Endodermal cell (in vitro differentiated cells): ENCODE data around the gene FDX2. TPM values are rescaled to one million over a fixed set of nuclear protein-coding genes. Genes with fewer than 3 reads are reported as not detected.

ENCODE experiments used
- DNase-seq: peaks from one replicate; pipeline ENCODE4 v3.0.0-alpha.2; 2017
- H3K27ac ChIP-seq: 2 replicates; pipeline ENCODE4 v1.5.1; 2013; ENCODE audit warnings: mild to moderate bottlenecking, low read depth, low read length, moderate library complexity
- H3K27me3 ChIP-seq: 2 replicates; pipeline ENCODE4 v1.6.1; 2013; ENCODE audit warnings: mild to moderate bottlenecking, low read length, moderate library complexity; ENCODE audit not compliant: insufficient read depth, control insufficient read depth, poor library complexity, severe bottlenecking
- H3K36me3 ChIP-seq: 2 replicates; pipeline ENCODE4 v1.7.0; 2013; ENCODE audit warnings: mild to moderate bottlenecking, low read length, moderate library complexity; ENCODE audit not compliant: control insufficient read depth, insufficient read depth
- H3K4me1 ChIP-seq: one replicate; pipeline ENCODE4 v1.7.0; 2013; ENCODE audit warnings: low read length; ENCODE audit not compliant: control insufficient read depth, insufficient read depth
- H3K4me3 ChIP-seq: 2 replicates; pipeline ENCODE4 v1.5.1; 2013; ENCODE audit warnings: mild to moderate bottlenecking, low read length, moderate library complexity
- H3K9ac ChIP-seq: 2 replicates; pipeline ENCODE4 v1.6.1; 2013; ENCODE audit warnings: mild to moderate bottlenecking, low read length, moderate library complexity; ENCODE audit not compliant: poor library complexity, severe bottlenecking; ENCODE audit errors: extremely low read depth
- H3K9me3 ChIP-seq: 2 replicates; pipeline ENCODE4 v1.6.1; 2013; ENCODE audit warnings: mild to moderate bottlenecking, low read length, moderate library complexity; ENCODE audit not compliant: control insufficient read depth
- H3K27ac Mint-ChIP-seq: 2 replicates; pipeline ENCODE4 v1.8.0; 2020; ENCODE audit warnings: mixed read lengths
- H3K27me3 Mint-ChIP-seq: 2 replicates; pipeline ENCODE4 v1.8.0; 2021; ENCODE audit warnings: mild to moderate bottlenecking, mixed read lengths; ENCODE audit not compliant: insufficient read depth
- H3K36me3 Mint-ChIP-seq: 2 replicates; pipeline ENCODE4 v1.8.0; 2020; ENCODE audit warnings: low read depth, mixed read lengths
- H3K4me1 Mint-ChIP-seq: 2 replicates; pipeline ENCODE4 v1.8.0; 2020; ENCODE audit warnings: mixed read lengths
- H3K4me3 Mint-ChIP-seq: 2 replicates; pipeline ENCODE4 v1.8.0; 2020; ENCODE audit warnings: mild to moderate bottlenecking, moderate library complexity, mixed read lengths
- H3K9me3 Mint-ChIP-seq: 2 replicates; pipeline ENCODE4 v1.8.0; 2020; ENCODE audit warnings: mild to moderate bottlenecking, mixed read lengths
- WGBS, 2 experiments: methylation state at CpG; one replicate each; pipeline versions ENCODE4 v1.1.5 to v1.1.7; 2013; ENCODE audit warnings: missing lambda C conversion rate in 2 of 2, mixed read lengths in 1 of 2; ENCODE audit not compliant: insufficient coverage in 1 of 2, insufficient read length in 1 of 2; 5-methylcytosine and 5-hydroxymethylcytosine counted together
- total RNA-seq, 2 donors: library from RNA; stranded (reverse); fragmentation: NEBNext Ultra II Directional in 1 of 2; extraction: Animal tissue kit (Norgen Biotek cat#: 25700) in 1 of 2; gene quantifications; 2 replicates in 1 of 2; 3 replicates in 1 of 2; pipeline ENCODE4 v1.2.1, GENCODE V29; 2021
- TF ChIP-seq, protein P1 (sequence below): fragments of 200-600 bp; sonication (generic); conservative IDR thresholded peaks from 2 replicates; pipeline ENCODE4 v1.5.0; 2021; ENCODE audit warnings: antibody characterized with exemption, mild to moderate bottlenecking

FDX2 gene
- total RNA-seq, 2 donors from 2014 or later: 23.2 to 25.9 TPM

DNA sequence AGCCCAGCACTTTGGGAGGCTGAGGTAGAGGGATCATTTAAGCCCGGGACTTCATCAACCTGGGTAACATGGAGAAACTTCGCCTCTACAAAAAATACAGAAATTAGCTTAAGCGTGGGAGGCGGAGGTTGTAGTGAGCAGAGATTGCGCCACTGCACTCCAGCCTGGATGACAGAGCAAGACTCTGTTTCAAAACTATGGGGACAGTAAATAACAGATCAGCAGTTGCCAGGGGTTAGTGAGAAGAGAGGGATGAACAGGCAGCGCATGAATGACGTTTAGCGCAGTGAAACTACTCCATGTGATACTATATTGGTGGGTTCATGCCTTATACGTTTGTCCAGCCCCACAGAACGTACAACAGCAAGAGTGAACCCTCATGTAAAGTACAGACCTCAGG lies 30.7 kb upstream of the FDX2 start:
- Histone ChIP-seq H3K9me3 (no peaks in the 10 kb centered on the region), H3K36me3 (peaks cover 10% of the 10 kb centered on the region), H3K27me3 (no peaks in the 10 kb centered on the region), H3K27ac (no peak overlapping the region), H3K9ac (no peak overlapping the region), H3K4me3 (no peak overlapping the region), H3K4me1 (no peaks in the 10 kb centered on the region)
- Mint-ChIP-seq H3K4me1 (no peaks in the 10 kb centered on the region), H3K9me3 (no peaks in the 10 kb centered on the region), H3K27ac (no peak overlapping the region), H3K27me3 (no peaks in the 10 kb centered on the region), H3K36me3 (peaks cover 11% of the 10 kb centered on the region), H3K4me3 (no peak overlapping the region)
- 91 to 92% methylated on average over 9 to 10 of the region's 10 CpGs for WGBS, 2 experiments
- TF ChIP-seq, protein P1, sequence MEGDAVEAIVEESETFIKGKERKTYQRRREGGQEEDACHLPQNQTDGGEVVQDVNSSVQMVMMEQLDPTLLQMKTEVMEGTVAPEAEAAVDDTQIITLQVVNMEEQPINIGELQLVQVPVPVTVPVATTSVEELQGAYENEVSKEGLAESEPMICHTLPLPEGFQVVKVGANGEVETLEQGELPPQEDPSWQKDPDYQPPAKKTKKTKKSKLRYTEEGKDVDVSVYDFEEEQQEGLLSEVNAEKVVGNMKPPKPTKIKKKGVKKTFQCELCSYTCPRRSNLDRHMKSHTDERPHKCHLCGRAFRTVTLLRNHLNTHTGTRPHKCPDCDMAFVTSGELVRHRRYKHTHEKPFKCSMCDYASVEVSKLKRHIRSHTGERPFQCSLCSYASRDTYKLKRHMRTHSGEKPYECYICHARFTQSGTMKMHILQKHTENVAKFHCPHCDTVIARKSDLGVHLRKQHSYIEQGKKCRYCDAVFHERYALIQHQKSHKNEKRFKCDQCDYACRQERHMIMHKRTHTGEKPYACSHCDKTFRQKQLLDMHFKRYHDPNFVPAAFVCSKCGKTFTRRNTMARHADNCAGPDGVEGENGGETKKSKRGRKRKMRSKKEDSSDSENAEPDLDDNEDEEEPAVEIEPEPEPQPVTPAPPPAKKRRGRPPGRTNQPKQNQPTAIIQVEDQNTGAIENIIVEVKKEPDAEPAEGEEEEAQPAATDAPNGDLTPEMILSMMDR: no peak
- no peak for DNase-seq

DNA sequence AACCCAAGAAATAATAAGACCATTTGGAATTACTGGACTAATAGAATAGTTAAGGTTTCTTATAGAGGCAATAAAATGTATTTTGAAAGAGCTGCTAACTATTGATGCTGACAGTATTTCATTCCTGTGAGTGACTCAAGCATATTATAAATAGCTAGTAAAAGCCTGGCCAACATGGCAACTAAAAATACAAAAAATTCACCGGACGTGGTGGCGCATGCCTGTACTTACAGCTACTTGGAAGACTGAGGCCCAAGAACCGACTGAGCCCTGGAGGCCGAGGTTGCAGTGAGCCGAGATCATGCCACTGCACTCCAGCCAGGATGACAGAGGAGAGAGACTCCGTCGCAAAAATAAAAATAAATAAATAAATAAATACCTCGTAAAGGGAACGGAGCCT lies 29.0 kb upstream of the FDX2 start:
- WGBS, 2 experiments: 92 to 98% methylated on average over 5 to 10 of the region's 10 CpGs
- TF ChIP-seq, protein P1: no peak
- Mint-ChIP-seq H3K27ac (no peak overlapping the region), H3K9me3 (no peaks in the 10 kb centered on the region), H3K4me1 (no peaks in the 10 kb centered on the region), H3K27me3 (no peaks in the 10 kb centered on the region), H3K36me3 (peaks cover 1% of the 10 kb centered on the region), H3K4me3 (no peak overlapping the region)
- DNase-seq: no peak
- no peaks in the 10 kb centered on the region for H3K27me3 ChIP-seq
- H3K9me3 ChIP-seq: no peaks in the 10 kb centered on the region
- no peak overlapping the region for H3K4me3 ChIP-seq
- H3K9ac ChIP-seq: no peak overlapping the region
- H3K4me1 ChIP-seq: no peaks in the 10 kb centered on the region
- H3K36me3 ChIP-seq: peaks cover 1% of the 10 kb centered on the region
- no peak overlapping the region for H3K27ac ChIP-seq

DNA sequence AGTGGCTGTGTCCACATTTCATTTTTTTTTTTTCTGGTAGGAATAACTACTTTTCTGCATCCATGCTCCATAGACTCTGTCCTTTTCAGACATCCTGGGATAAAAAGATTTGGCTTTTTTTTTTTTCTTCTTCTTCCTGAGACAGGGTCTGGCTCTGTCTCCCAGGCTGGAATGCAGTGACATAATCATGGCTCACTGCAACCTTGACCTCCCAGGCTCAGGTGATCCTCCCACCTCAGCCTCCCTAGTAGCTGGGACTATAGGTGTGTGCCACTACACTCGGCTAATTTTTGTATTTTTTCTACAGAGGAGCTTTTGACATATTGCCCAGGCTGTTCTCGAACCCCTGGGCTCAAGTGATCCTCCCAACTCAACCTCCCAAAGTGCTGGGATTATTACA lies 27.7 kb upstream of the FDX2 start:
- no peaks in the 10 kb centered on the region for H3K4me1 ChIP-seq
- H3K36me3 ChIP-seq: no peaks in the 10 kb centered on the region
- TF ChIP-seq, protein P1: no peak
- Mint-ChIP-seq H3K27ac (no peak overlapping the region), H3K4me3 (no peak overlapping the region), H3K4me1 (no peaks in the 10 kb centered on the region), H3K36me3 (no peaks in the 10 kb centered on the region), H3K27me3 (no peaks in the 10 kb centered on the region), H3K9me3 (no peaks in the 10 kb centered on the region)
- no peak overlapping the region for H3K4me3 ChIP-seq
- no peaks in the 10 kb centered on the region for H3K9me3 ChIP-seq
- H3K27me3 ChIP-seq: no peaks in the 10 kb centered on the region
- DNase-seq: no peak
- no peak overlapping the region for H3K9ac ChIP-seq
- H3K27ac ChIP-seq: no peak overlapping the region
- 71 to 87% methylated on average over 2 of the region's 2 CpGs for WGBS, 2 experiments
